Measurements from ENCODE around the gene FOXP1.

Gene FOXP1

GRCh38 chr3:71341721-71342120, 241.8 kb downstream of the FOXP1 start:
- in situ Hi-C loops (cut with MboI; ENCODE audit: low pct_unique_long_range_greater_than_20kb, low sequenced_read_pairs, unreplicated experiment): no loop called here
- no peak for DNase-seq (ENCODE audit: low spot score)
- no peak for TF ChIP-seq CTCF (IDR thresholded peaks at IDR 0.05; ENCODE audit: extremely low read depth, insufficient read depth, missing control alignments)

GRCh38 chr3:71339049-71339448, 244.5 kb downstream of the FOXP1 start:
- TF ChIP-seq CTCF (IDR thresholded peaks at IDR 0.05; ENCODE audit: extremely low read depth, insufficient read depth, missing control alignments): no peak
- in situ Hi-C loops (cut with MboI; ENCODE audit: low pct_unique_long_range_greater_than_20kb, low sequenced_read_pairs, unreplicated experiment): no loop called here
- DNase-seq (ENCODE audit: low spot score): no peak

GRCh38 chr3:71332813-71333212, 250.7 kb downstream of the FOXP1 start:
- no peak for TF ChIP-seq CTCF (IDR thresholded peaks at IDR 0.05; ENCODE audit: extremely low read depth, insufficient read depth, missing control alignments)
- DNase-seq (ENCODE audit: low spot score): no peak
- in situ Hi-C loops (cut with MboI; ENCODE audit: low pct_unique_long_range_greater_than_20kb, low sequenced_read_pairs, unreplicated experiment): no loop called here

- no peak for TF ChIP-seq CTCF (IDR thresholded peaks at IDR 0.05; ENCODE audit: extremely low read depth, insufficient read depth, missing control alignments)
- no peak for DNase-seq (ENCODE audit: low spot score)
- in situ Hi-C loops (cut with MboI; ENCODE audit: low pct_unique_long_range_greater_than_20kb, low sequenced_read_pairs, unreplicated experiment): no loop called here
Observed at GRCh38 chr3:71330909-71331308, 252.6 kb downstream of the FOXP1 start.

- in situ Hi-C loops (cut with MboI; ENCODE audit: low pct_unique_long_range_greater_than_20kb, low sequenced_read_pairs, unreplicated experiment): no loop called here
- no peak for DNase-seq (ENCODE audit: low spot score)
- TF ChIP-seq CTCF (IDR thresholded peaks at IDR 0.05; ENCODE audit: extremely low read depth, insufficient read depth, missing control alignments): no peak
Observed at GRCh38 chr3:71330505-71330904, 253.0 kb downstream of the FOXP1 start.

- DNase-seq (ENCODE audit: low spot score): no peak
- TF ChIP-seq CTCF (IDR thresholded peaks at IDR 0.05; ENCODE audit: extremely low read depth, insufficient read depth, missing control alignments): no peak
- in situ Hi-C loops (cut with MboI; ENCODE audit: low pct_unique_long_range_greater_than_20kb, low sequenced_read_pairs, unreplicated experiment): no loop called here
Observed at GRCh38 chr3:71329817-71330216, 253.7 kb downstream of the FOXP1 start.

- no peak for TF ChIP-seq CTCF (IDR thresholded peaks at IDR 0.05; ENCODE audit: extremely low read depth, insufficient read depth, missing control alignments)
- DNase-seq (ENCODE audit: low spot score): no peak
- in situ Hi-C loops (cut with MboI; ENCODE audit: low pct_unique_long_range_greater_than_20kb, low sequenced_read_pairs, unreplicated experiment): no loop called here
Observed at GRCh38 chr3:71328926-71329325, 254.6 kb downstream of the FOXP1 start.

Measured in GM13977 (cell line).